Nephron (organoid): ENCODE data around the gene EVI5L.
"Not testable (repeated sequence)": the region's sequence is repeated elsewhere in the genome, so short reads cannot be mapped to it uniquely, and the experiment has no call there.

Experiments used
- H3K27ac Mint-ChIP-seq, 3 experiments: 2 replicates each; pipeline ENCODE4 v1.8.0; 2020; ENCODE audit warnings: mixed read lengths in 3 of 3, mild to moderate bottlenecking in 2 of 3, moderate library complexity in 1 of 3
- H3K27me3 Mint-ChIP-seq: 2 replicates; pipeline ENCODE4 v1.8.0; 2021; ENCODE audit warnings: low read depth, mild to moderate bottlenecking, moderate library complexity, mixed read lengths
- H3K36me3 Mint-ChIP-seq: 2 replicates; pipeline ENCODE4 v1.8.0; 2020; ENCODE audit warnings: low read depth, mixed read lengths
- H3K4me1 Mint-ChIP-seq: 2 replicates; pipeline ENCODE4 v1.8.0; 2020; ENCODE audit warnings: mixed read lengths
- H3K4me3 Mint-ChIP-seq, 3 experiments: 2 replicates each; pipeline ENCODE4 v1.8.0; 2020; ENCODE audit warnings: mild to moderate bottlenecking in 3 of 3, mixed read lengths in 3 of 3, moderate library complexity in 2 of 3
- H3K9me3 Mint-ChIP-seq: 2 replicates; pipeline ENCODE4 v1.8.0; 2020; ENCODE audit warnings: mixed read lengths
- CTCF ChIP-seq, 3 experiments: fragments of 200-600 bp; sonication (generic); IDR thresholded peaks; one replicate each; pipeline ENCODE4 v1.5.0; 2021; ENCODE audit warnings: antibody characterized with exemption in 3 of 3; ENCODE audit not compliant: unreplicated experiment in 3 of 3

EVI5L gene

GRCh38 chr19:7787602-7788177 lies 42.3 kb upstream of the EVI5L start:
- TF ChIP-seq CTCF (IDR thresholded peaks at IDR 0.05; ENCODE audit: unreplicated experiment in 3 of 3), result no peak
- no peaks in the 10 kb centered on the region for H3K36me3 Mint-ChIP-seq
- H3K27ac Mint-ChIP-seq, result no peak overlapping the region
- peak overlapping the region; percentile 11 to 68 (median 41) for H3K4me3 Mint-ChIP-seq
- peaks cover 3% of the 10 kb centered on the region for H3K9me3 Mint-ChIP-seq
- H3K27me3 Mint-ChIP-seq, result peaks cover 96% of the 10 kb centered on the region
- H3K4me1 Mint-ChIP-seq, result peaks cover 8% of the 10 kb centered on the region

DNA sequence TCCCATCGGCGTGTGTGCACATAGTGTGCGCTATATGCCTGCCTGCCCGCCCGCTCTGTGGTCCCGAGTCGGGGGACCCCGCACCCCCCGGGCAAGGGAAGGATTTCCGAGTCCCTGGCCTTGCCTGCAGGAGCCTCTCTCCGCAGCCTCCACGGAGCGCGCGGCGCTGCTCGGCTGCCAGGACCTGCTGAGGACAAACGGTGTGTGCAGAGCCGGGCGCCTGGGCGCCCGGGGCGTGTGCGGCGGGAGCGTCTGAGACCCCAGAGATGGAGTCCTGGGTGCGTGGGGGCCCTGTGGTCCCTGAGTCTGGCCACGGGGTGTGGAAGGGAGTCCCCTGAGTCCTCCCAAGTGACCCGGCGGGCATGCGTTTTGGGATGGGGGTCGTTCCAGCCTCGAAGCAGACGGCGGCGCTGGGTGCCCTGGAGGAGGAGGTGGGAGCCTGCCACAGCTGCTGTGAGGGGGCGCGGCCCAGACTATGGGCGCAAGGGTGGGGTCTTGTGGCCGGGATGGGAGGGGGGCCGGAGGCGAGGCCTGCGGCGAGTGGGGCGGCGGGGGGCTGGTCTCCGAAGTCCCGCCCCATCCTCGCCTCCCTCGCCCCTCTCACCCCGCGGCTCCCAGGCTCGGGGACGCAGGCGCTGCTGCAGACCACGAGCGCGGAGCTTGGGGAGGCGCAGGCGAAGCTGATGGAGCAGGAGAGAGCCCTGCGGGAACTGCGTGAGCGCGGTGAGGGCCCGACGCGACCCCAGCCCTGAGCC lies 41.7 kb upstream of the EVI5L start:
- TF ChIP-seq CTCF (IDR thresholded peaks at IDR 0.05; ENCODE audit: unreplicated experiment in 3 of 3), result no peak
- Mint-ChIP-seq H3K4me3 (peak overlapping the region in 1 of 3 experiments; percentile 55), H3K9me3 (peaks cover 3% of the 10 kb centered on the region), H3K27ac (no peak overlapping the region), H3K4me1 (peaks cover 10% of the 10 kb centered on the region), H3K27me3 (peaks cover 94% of the 10 kb centered on the region), H3K36me3 (no peaks in the 10 kb centered on the region)

- peak overlapping the region in 1 of 3 experiments; percentile 44 for H3K4me3 Mint-ChIP-seq
- no peaks in the 10 kb centered on the region for H3K36me3 Mint-ChIP-seq
- no peak for TF ChIP-seq CTCF (IDR thresholded peaks at IDR 0.05; ENCODE audit: unreplicated experiment in 3 of 3)
- H3K4me1 Mint-ChIP-seq, result peaks cover 10% of the 10 kb centered on the region
- no peak overlapping the region for H3K27ac Mint-ChIP-seq
- H3K27me3 Mint-ChIP-seq, result peaks cover 88% of the 10 kb centered on the region
- H3K9me3 Mint-ChIP-seq, result peaks cover 3% of the 10 kb centered on the region
These were observed 41.1 kb upstream of the EVI5L start for GRCh38 chr19:7788933-7789323.

GRCh38 chr19:7789447-7789846 lies 40.6 kb upstream of the EVI5L start:
- Mint-ChIP-seq H3K9me3 (peaks cover 3% of the 10 kb centered on the region), H3K27me3 (peaks cover 83% of the 10 kb centered on the region), H3K36me3 (no peaks in the 10 kb centered on the region), H3K4me1 (peaks cover 10% of the 10 kb centered on the region), H3K4me3 (peak overlapping the region in 2 of 3 experiments; percentile 19 to 51), H3K27ac (no peak overlapping the region)
- no peak for TF ChIP-seq CTCF (IDR thresholded peaks at IDR 0.05; ENCODE audit: unreplicated experiment in 3 of 3)

GRCh38 chr19:7790416-7790815 lies 39.6 kb upstream of the EVI5L start:
- TF ChIP-seq CTCF (IDR thresholded peaks at IDR 0.05; ENCODE audit: unreplicated experiment in 3 of 3), result no peak
- Mint-ChIP-seq H3K4me1 (peaks cover 10% of the 10 kb centered on the region), H3K36me3 (no peaks in the 10 kb centered on the region), H3K27me3 (peaks cover 73% of the 10 kb centered on the region), H3K9me3 (peaks cover 2% of the 10 kb centered on the region), H3K4me3 (no peak overlapping the region), H3K27ac (no peak overlapping the region)

- Mint-ChIP-seq H3K36me3 (no peaks in the 10 kb centered on the region), H3K27me3 (peaks cover 72% of the 10 kb centered on the region), H3K27ac (peak overlapping the region; percentile 93), H3K4me3 (peak overlapping the region; percentile 6 to 32 (median 7)), H3K4me1 (peaks cover 10% of the 10 kb centered on the region), H3K9me3 (no peaks in the 10 kb centered on the region)
- TF ChIP-seq CTCF (IDR thresholded peaks at IDR 0.05; ENCODE audit: unreplicated experiment in 3 of 3), result no peak
These were observed 37.7 kb upstream of the EVI5L start for GRCh38 chr19:7792281-7792680.

DNA sequence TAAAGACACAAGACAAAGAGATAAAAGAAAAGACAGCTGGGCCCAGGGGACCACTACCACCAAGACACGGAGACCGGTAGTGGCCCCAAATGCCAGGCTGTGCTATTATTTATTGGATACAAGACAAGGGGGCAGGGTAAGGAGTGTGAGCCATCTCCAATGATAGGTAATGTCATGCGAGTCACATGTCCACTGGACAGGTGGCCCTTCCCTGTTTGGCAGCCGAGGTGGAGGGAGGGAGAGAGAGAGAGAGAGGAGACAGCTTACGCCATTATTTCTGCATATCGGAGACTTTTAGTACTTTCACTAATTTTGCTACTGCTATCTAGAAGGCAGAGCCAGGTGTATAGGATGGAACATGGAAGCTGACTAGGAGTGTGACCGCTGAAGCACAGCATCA lies 37.3 kb upstream of the EVI5L start:
- H3K9me3 Mint-ChIP-seq, result not testable (repeated sequence)

More for the DNA sequence above, 37.3 kb upstream of the EVI5L start:
- H3K36me3 Mint-ChIP-seq, H3K4me3 Mint-ChIP-seq: not testable (repeated sequence)
- Mint-ChIP-seq H3K4me1 (peaks cover 10% of the 10 kb centered on the region), H3K27ac (peak overlapping the region; percentile 93), H3K27me3 (peaks cover 72% of the 10 kb centered on the region)
